T47D (cell line): ENCODE data around the gene ARL15.
"Not testable (repeated sequence)": the region's sequence is repeated elsewhere in the genome, so short reads cannot be mapped to it uniquely, and the experiment has no call there.

Experiments
- DNase-seq, 2 experiments: peaks; one replicate each; pipeline versions ENCODE4 v3.0.0 to v3.0.0-alpha.2; 2011 to 2012; ENCODE audit warnings: low read depth in 1 of 2, low spot score in 1 of 2
- JUND ChIP-seq: IDR thresholded peaks from 2 replicates; pipeline ENCODE4 v1.6.1; 2012; ENCODE audit warnings: low read depth
- in situ Hi-C: cut with HindIII; loops from 2 replicates; pipeline ENCODE4 v1.10.0; 2016; ENCODE audit warnings: low sequenced_read_pairs, low pct_unique_long_range_greater_than_20kb

ARL15 gene

GRCh38 chr5:54310433-54311175 is at the start of gene ARL15:
TSS of gene ARL15 (minus strand) at chr5:54310573.
- in situ Hi-C loops, result no loop called here
- TF ChIP-seq JUND, result no peak
- DNase-seq, result peak; percentile 97 to 99

DNA sequence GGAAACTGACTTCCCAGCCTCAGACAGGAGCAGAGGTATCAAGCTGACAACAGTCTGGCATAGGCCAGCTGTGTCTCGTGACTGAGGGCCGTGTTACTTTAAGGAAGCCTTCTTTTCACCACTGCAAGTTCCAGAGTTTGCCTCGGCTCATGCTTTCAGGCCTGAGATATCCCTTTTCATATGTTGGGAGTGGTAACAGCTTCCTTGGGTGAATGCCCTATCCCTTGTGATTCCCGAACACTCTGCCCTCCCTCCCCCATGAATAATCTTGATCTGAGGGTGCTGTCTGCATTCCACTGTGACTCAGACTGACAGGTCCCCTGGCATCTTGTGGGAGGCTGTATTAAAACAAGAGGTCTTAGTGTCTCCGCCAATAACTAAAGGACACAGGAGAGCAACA is 49.7 kb upstream of the ARL15 start:
- DNase-seq, result no peak
- TF ChIP-seq JUND, result no peak
- in situ Hi-C loops, result no loop called here

GRCh38 chr5:54357408-54358058 is 47.2 kb upstream of the ARL15 start:
- DNase-seq, result no peak
- no peak for TF ChIP-seq JUND
- in situ Hi-C loops, result no loop called here

- in situ Hi-C loops, DNase-seq: not testable (repeated sequence)
Measured at GRCh38 chr5:54353933-54354564, 43.7 kb upstream of the ARL15 start.

DNA sequence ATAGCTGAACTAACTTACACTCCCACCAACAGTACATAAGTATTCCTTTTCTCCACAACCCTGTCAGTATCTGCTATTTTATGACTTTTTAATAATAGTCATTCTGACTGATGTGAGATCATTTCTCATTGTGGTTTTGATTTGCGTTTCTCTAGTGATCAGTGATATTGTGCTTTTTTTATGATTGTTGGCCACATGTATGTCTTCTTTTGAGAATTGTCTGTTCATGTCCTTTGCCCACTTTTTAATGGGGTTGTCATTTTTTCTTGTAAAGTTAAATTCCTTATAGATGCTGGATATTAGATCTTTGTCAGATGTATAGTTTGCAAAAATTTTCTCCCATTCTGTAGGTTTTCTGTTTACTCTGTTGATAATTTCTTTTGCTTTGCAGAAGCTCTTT is 42.2 kb upstream of the ARL15 start:
- DNase-seq, in situ Hi-C loops: not testable (repeated sequence)

GRCh38 chr5:54347221-54347865 is 37.0 kb upstream of the ARL15 start:
- TF ChIP-seq JUND, result no peak
- peak in 1 of 2 experiments; percentile 24 for DNase-seq
- in situ Hi-C loops, result no loop called here

- no peak for TF ChIP-seq JUND
- in situ Hi-C loops, result no loop called here
- no peak for DNase-seq
Measured at GRCh38 chr5:54344653-54345052, 34.3 kb upstream of the ARL15 start.

DNA sequence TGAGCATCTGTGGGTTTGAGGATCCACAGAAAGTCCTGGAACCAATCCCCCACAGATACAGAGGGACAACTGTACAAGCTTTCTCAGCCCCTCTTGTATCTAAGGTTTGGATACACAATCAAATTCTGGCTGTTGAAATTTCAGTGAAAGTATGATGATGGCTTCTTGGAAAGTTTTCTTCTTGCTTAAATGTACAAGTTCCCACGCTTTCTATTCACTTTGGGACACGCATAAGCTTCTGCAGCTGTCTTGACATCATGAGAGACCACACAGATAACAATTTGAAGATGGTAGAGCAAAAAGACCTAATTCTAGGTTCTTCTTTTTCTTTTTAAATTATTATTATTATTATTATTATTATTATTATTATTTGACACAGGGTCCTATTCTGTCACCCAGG is 31.6 kb upstream of the ARL15 start:
- no peak for DNase-seq
- in situ Hi-C loops, result no loop called here
- no peak for TF ChIP-seq JUND

- in situ Hi-C loops, result no loop called here
- no peak for DNase-seq
- TF ChIP-seq JUND, result no peak
Measured at GRCh38 chr5:54337523-54337922, 27.1 kb upstream of the ARL15 start.

DNA sequence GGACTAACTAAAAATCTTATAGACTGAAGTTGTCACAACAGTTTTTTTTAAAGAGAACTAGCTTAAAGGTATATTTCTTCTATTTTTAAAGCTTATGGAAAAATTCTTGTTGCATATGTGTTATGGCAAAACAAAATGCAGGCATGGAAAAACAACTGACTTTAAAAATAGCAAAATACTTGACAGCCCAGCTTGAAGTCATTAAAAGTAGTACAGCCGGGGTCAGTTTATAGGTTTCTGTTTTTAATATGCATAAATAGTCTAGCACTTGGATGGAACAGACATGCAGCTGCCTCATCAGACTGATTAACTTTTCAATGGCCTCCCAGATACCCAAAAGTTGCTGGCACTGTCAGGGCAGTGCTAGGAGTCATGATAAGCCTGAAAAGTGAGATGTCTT is 22.3 kb upstream of the ARL15 start:
- in situ Hi-C loops, result no loop called here
- no peak for TF ChIP-seq JUND
- DNase-seq, result no peak

- TF ChIP-seq JUND, result peak; percentile 99
- DNase-seq, result peak; percentile 38 to 87
- in situ Hi-C loops, result no loop called here
Measured at GRCh38 chr5:54329731-54330709, 19.6 kb upstream of the ARL15 start.

DNA sequence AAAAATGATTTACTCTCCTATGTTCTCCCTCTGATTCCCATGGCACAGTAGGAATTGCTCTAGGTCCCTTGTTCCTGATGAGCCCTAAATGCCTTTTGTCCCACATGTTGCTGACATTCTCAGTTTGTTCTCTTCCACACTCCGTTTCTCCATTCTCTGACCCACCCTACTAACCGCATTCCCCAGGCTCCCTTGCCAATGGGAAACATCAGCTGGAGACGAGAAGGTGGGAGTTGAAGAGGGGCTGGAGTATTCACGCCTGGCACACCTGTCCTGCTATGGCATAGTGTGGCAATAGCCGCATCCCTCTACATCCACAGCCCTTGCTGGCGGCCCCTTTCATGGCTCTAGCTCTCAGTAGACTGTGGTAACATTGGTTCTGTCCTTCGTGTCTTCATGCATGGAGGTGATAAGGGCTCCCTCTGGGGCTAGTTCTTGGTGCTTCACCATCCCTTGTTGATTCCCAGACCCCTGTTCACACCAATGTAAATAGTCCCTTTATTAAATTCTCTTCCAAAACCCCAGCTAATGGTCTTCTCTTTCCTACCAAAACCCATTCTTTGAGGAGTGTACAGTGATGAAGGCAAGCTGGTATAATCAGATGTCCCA is 16.4 kb upstream of the ARL15 start:
- no peak for DNase-seq
- in situ Hi-C loops, result no loop called here
- no peak for TF ChIP-seq JUND
